ENCODE results near the gene HDAC10. TPM values are rescaled to one million over a fixed set of nuclear protein-coding genes. Genes with fewer than 3 reads are reported as not detected.

HDAC10 gene
- total RNA-seq, 1 donor from 2014 or later: 48.9 TPM

DNA sequence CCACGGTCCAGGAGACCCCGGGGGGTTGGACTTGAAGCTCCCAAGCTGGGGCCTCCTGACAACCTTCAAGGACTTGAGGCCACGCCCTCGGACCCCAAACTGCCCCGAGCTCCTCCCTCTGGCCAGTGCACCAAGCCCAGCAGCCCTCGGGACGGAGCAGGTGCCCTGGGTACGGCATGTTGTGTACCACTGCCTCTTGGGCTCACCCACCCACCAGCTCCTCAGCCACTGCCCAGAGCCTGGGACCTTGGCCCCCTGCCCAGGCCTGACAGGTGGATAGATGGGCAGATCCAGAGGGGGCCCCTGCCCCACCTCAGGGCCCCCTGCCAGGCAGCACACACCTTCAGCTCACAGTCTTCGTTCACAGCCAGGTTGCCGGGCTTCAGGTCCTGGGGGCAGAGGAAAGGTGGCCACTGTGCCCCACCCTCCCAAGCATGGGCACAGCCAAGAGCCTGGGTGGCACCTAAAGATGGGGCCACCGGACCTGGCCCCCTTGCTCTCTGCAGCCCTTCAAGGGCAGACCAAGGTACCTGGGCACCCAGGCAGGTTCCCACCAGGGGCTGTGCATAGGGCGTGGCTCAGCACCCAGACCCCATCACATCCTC, 5.3 kb upstream of the HDAC10 start:
- DNase-seq (ENCODE audit: low read depth): no peak

DNA sequence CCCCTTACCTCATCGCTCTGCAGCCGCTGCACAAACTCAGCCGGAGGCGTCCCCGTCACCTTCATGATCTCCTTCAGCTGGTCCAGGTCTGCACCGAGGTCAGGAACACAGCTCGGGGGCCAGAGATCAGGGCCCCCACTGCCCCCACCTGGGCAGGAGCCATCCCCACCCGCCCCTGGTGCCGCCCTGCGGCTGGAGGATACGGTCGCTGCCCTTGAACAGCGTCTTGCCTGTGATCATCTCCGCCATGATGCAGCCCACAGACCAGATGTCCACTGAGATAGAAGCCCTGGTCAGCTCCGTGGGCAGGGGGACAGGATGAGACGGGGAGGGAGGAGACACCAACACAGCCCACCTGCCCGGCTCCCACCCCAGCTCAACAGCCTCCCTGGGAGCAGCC, 4.5 kb upstream of the HDAC10 start:
- DNase-seq (ENCODE audit: low read depth): no peak

GRCh38 chr22:50255099-50255498, 4.0 kb upstream of the HDAC10 start:
- DNase-seq (ENCODE audit: low read depth): no peak

DNA sequence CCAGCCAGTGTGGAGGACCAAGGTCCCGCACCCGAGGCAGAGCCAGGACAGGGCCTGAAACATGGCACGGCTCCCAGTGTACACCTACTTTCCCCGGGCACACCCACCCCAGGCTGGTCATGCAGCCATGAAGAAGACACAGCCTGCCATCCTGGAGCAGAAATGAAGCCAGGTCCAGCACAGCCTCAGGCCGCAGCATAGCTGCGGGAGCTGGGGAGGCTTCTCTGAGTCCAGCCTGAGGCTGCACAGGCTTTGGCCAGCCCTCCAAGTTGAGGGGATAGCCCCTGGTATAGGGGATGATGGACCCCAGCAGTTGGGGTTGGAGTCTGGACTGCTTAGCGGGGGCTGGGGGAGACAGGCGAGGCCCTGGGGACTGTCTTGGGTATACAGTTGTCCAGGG, 2.9 kb upstream of the HDAC10 start:
- DNase-seq (ENCODE audit: low read depth): no peak

DNA sequence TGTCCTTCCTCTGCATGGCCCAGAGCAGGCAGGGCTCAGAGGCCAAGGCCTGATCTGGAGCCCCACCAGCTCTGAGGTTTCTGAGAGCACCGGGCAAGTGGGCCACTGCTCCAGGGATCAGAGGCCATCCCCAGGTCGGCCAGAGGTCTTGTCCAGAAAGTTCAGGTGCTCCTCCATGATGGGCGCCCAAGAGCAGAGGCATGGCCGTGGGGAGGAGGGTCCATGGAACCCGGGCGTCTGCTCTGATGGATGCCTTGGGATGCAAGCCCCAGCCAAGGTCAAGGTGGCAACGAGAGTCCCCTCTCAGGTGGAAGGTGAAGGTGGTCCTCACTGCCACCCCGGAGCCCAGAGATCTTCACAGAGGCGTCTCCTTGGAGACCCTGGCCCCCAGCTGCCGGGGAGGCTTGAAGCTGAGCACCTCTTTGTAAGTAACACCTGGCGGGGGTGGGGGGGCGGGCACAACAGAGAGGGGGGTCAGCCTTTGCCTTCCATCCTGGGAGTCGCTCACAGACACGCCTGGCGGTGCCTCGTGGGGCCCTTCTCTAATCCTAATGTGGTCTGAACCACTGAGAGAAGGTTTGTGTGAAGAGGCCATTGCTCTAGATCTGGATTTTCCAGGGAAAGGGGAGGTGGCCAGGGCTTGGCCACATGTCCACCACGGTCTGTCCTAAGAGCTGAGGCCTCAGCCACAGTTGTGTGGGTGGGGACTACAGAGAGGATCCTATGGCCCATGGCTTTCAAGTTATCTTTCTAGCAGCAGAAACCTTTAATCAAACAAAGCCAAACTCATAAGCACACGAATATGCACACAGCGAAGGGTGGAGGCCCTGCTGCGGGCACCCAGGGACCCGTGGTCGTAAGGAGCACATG, 2.2 kb upstream of the HDAC10 start:
- no peak for DNase-seq (ENCODE audit: low read depth)

- peak; percentile 29 for DNase-seq (ENCODE audit: low read depth)
Measured at GRCh38 chr22:50252082-50253045, 1.3 kb upstream of the HDAC10 start.

- no peak for DNase-seq (ENCODE audit: low read depth)
Measured at GRCh38 chr22:50251477-50252081, 514 bp upstream of the HDAC10 start.

DNA sequence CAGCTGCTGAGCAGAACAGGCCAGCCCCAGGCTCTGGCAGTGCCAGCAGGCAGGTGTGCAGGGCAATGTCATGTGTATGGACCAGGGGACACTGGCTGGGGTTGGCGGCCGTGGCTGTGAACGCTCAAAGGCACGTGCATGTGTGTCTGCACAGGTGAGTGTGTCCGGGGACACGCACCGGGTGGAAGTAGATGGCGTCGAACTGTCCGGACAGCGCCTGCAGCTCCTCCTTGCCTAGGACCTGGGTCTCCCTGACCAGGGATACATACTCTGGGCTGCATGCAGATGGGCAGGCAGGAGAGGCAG, 863 bp downstream of the HDAC10 start:
- DNase-seq (ENCODE audit: low read depth): no peak

GRCh38 chr22:50249341-50250248, 1.5 kb downstream of the HDAC10 start:
- DNase-seq (ENCODE audit: low read depth): no peak

DNA sequence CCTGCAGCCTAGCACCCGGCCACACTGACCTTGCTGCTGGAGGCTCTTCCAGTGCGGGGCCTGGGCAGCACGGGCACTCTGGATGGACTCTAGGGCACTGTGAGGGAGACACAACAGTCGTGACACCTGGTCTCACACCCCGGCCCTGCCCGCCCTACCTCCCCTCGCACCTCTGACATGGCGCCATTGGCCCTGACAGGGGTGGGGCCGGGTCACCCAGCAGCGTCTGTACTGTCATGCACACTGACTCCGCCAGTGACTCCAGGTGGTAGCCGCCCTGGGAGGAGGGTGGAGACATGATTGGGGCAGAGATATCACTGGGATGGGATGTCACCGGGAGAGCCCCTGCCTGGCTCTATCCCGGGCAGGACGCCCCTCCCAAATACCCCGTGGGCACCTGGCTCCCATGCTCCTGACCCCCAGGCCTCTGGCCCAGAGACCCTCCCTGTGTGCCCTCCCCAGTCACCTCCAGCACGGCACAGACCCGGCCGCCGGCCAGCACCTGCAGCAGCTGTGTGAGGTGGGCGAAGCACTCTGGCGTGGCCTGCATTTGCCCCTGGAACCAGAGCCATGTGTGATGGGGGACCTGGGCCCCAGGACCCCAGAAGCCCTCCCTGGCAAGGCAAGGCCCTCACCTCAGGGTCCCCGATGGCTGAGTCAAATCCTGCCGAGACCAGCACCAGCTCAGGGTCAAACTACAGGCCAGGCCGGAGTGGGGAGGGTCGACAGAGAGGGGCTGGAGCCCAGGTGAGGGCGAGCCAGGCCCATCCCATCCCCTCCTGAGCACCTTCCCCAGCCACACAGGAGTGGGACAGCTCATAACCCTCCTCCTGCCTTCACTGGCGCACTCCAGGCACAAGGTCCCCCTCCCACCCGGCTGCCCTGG, 2.6 kb downstream of the HDAC10 start:
- no peak for DNase-seq (ENCODE audit: low read depth)

- DNase-seq (ENCODE audit: low read depth): no peak
Measured at GRCh38 chr22:50247748-50248147, 3.3 kb downstream of the HDAC10 start.

GRCh38 chr22:50246242-50247175, 4.6 kb downstream of the HDAC10 start:
- no peak for DNase-seq (ENCODE audit: low read depth)

- no peak for DNase-seq (ENCODE audit: low read depth)
Measured at GRCh38 chr22:50245214-50246072, 5.6 kb downstream of the HDAC10 start.

DNA sequence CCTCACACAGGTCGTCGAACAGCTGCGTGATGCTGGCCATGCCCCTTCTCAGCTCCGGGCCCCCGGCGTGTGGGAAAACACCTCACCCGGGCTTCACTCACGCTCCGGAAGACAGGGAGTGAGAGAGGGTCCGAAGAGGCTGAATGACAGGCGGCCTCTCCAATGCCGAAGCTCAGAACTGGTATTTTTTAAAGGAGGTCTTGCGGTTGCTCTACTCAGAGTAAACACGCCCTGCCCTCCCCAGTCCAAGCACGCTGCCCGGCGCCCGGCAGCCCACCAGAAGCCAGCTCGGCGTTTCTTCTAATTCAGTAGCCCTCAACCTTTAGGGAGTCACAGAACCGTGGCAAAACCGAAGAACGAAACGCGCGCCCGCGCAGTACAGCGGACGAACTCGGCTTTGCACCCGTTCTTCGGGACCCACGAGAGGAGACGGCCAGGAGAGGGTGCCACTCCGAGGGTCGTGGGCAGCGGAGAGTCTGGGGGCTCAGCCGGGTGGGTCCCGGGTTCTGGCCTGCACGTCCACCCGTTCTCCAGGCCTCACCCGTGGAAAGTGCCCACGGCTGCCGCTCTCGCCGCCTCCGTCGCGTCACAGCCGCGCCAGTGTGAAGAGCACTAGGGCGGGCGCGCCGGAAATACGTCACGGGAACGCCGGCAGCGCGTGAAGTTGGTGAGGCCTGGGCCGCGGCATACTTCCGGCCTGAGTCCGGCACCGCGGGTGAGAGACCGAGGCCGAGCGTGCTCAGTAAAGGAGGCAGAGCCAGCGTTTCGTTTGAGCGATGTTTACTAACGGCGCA, 6.4 kb downstream of the HDAC10 start, which contains the start of gene TUBGCP6:
TUBGCP6 (minus strand) TSS at position 604 of the 794 bp plus-strand sequence; CDS start at position 40, 564 bp downstream.
- DNase-seq (ENCODE audit: low read depth): peak; percentile 68

DNA sequence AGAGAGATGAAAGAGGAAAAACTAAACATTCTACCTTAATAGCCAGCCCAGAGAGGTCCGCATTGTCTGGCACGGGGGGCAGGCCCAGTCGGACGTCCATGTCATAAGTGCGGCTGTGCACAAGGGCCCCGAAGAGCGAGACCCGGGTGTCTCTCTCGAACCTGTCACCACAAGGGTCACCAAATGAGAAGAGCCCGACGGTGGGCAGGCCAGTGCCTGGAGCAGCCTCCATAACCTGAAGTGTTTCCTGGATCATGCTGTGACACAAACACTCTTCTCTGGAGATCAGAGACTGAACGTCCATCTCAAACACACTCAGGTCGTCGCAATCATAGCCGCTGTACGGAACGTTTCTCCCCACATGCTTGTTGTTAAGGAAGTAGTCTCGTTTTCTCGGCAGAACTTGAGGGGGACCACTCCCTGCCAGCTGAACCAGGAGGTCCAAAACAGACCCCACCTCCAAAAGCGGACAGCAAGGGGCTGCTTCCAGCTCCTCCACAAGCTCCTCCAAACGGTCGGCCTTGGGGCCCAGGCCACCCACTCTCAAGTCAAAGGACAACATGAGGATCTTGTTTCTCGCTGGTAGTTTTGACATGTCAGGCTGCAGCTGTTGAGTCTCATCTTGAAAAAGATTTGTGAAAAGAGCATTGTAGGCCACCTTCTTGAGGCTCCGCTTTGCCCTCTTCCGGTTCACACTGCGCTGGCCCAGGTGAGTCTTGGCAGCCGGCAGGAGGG, 7.2 kb downstream of the HDAC10 start:
- peak; percentile 10 for DNase-seq (ENCODE audit: low read depth)

- DNase-seq (ENCODE audit: low read depth): no peak
Measured at GRCh38 chr22:50242406-50242949, 8.6 kb downstream of the HDAC10 start.
